DMS 273 (cell line): ENCODE measurements around the gene KNSTRN.

Experiments used
- DNase-seq: peaks from one replicate; lab custom pipeline; 2025; ENCODE audit not compliant: unreplicated experiment; lab: John Stamatoyannopoulos, UW

KNSTRN gene

DNA sequence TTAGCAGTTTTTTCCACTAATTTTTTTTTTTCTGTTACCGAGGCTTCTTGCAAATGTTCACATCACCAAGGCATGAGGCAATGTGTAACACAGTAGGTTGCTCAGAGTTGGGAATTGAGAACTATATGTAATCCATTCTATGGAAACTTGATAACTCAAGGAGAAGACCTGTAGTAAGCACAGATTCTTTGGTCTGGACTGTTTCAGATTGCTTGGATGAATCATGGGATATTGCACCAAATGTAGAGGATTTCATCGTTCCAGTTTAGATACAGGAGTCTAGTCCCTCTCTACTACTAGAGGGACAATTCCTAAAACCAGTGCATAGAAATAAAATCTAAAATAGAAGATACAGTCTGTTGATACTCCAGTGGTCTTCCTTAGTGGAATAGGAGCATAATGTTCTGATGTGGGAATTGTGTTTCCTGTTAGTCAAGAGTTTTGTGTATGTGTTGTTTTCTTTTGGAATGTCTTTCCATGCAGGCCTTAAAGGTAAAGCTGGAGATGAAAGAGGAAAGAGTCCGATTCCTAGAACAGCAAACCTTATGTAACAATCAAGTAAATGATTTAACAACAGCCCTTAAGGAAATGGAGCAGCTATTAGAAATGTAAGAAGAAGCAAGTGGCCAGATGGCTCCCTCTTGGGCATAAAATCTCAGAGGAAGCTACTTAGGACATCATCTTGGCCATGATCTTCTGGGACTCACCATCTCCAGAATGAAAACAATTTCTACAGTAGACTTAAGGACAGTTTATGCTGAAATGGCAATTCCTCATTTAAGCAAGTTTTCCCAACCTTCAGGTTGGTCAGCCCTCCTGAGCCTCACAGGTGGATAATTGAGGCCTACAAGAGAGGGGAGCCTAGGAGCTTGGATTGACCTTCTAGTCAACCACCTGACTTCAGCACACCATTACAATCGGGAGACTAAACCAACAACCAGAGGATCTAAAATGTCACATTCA lies 10.7 kb downstream of the KNSTRN start:
- no peak for DNase-seq

DNA sequence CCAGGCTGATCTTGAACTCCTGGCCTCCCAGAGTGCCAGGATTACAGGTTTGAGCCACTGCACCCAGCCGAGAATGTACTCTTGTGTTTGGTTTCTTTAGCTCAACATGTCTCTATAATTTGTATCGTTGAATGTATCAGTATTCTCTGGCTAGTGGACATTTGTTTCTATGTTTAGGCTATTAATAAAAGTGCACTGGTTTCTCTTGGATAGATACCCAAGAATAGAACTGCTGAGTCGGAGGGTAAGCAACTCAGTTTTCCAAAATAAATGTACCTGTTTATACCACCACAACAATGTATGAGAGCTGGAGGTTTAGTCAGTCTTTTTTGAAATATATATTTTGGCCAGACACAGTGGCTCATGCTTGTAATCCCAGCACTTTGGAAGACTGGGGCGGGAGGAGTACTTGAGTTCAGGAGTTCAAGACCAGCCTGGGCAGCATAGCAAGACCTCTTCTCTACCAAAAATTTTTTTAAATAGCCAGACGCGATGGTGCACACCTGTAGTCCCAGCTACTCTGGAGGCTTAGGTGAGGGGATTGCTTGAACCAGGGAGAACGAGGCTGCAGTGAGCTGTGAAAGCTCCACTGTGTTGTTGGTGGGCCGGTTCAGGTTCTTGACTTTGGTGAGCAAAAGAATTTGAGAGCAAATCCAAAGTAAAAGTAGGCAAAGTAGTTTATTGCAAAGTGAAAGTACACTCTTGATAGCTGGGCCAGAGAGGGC lies 15.3 kb downstream of the KNSTRN start:
- DNase-seq: no peak

DNA sequence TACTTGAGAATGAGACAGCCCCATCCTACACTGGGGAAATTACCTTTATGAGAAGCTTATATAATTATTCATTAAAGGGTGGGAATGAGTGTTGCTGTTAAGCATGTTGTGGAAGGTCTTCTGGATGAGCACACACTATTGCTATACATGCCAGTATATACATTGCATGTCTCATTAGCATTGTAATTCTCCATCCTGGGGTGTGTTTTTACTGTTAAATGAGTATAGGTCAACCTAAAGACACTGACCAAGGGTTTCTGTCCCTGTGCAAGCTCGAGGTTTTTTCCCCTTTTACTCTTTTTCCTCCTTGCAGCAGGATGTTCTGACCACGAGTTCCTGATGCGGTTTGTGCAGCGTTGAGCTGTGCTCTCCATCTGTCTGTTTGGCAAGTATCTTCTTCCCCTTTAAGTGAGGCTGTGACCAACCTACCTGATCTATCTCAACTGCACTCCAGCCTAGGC lies 15.9 kb downstream of the KNSTRN start:
- DNase-seq: peak; percentile 36

DNA sequence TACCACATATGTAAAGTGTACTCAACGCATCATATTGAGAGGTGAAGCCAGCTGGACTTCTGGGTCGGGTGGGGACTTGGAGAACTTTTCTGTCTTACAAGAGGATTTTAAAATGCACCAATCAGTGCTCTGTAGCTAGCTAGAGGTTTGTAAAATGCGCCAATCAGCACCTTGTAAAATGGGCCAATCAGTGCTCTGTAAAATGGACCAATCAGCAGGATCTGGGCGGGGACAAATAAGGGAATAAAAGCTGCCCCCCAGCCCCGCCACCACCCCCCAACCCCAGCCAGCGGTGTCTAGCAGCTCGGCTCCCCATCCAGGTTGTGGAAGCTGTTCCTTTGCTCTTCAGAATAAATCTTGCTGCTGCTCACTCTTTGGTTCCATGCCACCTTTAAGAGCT lies 16.8 kb downstream of the KNSTRN start:
- DNase-seq: no peak

DNA sequence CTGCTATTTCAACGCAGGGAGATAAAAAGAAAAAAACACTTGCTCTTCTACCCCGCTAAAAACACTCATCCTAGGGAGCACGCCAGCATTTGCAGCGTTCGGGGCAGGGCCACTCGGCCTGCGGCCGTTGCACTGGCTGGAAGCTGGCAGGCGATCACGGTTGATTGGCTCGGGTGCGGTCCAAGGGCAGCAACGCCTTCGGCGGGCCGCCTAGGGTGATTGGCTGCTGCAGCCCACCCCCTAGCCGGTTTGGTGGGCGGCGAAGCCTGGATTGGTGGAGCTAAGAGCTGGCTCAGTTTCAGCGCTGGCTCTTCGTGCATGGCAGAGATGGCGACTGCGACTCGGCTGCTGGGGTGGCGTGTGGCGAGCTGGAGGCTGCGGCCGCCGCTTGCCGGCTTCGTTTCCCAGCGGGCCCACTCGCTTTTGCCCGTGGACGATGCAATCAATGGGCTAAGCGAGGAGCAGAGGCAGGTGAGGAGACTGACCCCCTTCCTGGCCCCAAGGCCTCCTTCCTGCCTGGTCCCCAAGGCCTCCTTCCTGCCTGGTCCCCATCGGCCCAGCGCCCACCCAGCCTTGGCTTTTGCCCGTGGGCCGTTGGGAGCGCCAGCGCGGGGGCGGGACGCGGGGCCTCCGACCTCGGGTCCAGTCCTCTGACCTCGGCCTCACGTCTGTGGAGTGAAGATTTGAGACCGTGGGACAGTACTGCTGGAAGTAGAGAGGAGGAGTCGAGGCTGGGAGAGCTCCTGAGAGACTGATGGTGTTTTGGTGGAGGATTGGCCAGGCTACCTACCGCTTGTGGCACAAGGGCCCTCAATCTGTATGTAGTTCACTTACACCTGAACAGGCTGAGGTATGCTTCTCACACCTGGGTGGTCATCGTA lies 23.2 kb downstream of the KNSTRN start, which contains the start of gene IVD:
IVD (plus strand) TSS at position 295 of the 881 bp plus-strand sequence; CDS start at position 328, 33 bp downstream.
- peak; percentile 97 for DNase-seq

DNA sequence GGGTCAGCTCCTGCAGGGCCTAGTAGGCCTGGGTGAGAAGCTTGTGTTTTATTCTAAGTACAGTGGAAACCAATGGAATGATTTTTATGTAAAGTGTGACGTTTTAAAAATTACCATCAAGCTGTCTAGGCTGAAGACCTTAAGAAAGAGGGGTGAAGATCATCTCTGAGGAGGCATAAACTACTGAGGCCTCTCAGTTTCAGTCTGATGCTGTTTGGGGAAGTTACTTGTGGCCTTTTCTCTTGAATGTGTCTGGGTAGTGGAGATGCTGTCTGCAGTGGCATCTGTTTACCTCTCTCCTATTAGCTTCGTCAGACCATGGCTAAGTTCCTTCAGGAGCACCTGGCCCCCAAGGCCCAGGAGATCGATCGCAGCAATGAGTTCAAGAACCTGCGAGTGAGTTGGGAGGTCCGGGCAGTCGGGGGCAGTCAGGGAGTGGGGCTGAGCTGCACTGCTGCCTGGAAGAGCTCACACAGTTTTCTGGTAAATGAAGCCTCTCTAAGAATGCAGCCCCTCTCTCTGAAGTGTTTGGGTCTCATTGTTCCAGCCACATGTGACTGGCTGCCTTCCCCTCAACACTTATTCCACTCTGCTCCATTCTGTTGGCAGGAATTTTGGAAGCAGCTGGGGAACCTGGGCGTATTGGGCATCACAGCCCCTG lies 24.9 kb downstream of the KNSTRN start:
- no peak for DNase-seq

DNA sequence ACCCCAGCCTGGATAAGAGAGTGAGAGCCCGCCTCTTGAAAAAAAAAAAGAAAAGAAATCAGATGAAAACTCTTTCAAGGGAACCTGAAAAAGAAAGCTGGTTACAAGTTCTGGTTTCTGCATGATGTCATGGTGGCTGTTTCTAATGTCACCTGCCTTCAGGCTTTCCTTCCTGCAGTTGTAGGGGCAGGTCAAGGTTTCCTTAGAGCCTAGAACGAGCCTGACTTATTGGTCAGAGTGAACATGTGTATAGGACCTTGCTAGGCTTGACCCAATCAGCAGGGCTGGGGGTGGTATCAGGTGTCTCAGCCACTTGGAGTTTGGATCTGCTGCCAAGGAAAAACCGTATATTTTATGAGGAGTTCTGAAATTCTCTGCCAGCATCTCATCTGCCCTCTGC lies 26.8 kb downstream of the KNSTRN start:
- DNase-seq: no peak

DNA sequence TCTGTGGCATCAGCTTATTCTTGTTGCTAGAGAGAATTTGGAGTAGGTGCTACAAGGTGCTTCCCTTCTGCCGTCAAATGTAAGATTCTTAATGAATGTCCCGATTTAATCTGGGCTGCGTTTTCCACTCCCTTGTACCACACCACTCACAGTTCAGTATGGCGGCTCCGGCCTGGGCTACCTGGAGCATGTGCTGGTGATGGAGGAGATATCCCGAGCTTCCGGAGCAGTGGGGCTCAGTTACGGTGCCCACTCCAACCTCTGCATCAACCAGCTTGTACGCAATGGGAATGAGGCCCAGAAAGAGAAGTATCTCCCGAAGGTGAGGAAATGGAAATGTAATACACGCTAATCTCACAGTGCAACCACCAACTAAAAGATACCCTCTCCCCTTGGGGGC lies 28.0 kb downstream of the KNSTRN start:
- no peak for DNase-seq

DNA sequence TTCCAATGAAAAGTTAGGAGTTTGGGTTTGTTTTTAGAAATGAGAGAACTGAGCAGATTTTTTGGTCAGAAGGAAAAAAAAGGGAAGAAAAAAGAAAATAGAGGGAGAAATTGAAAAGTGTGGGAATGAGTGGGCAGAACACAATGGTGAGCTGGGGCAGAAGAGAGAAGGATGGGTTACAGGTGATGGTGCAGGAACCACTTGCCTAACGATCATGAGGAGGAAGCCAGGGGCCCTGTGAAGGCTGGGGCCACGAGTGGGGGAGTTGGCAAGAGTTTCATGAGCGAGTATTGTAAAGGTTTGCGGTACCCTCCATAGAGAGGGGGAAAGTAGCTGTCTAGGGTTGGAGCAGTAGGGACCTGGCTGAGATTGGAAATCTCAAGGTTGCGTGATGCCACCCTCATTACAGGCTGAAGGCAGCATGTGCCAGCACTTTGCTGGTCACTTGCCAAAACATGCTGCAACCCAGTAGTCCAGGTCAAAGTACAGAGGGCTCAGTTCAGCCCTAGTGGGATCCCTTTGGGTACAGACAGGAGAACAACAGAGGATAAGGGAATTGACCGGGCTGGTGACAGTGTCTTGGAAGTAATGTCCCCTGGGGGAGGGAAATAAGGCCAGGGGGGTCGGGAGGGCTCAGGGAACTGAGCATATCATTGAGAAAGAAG lies 29.7 kb downstream of the KNSTRN start:
- DNase-seq: no peak

DNA sequence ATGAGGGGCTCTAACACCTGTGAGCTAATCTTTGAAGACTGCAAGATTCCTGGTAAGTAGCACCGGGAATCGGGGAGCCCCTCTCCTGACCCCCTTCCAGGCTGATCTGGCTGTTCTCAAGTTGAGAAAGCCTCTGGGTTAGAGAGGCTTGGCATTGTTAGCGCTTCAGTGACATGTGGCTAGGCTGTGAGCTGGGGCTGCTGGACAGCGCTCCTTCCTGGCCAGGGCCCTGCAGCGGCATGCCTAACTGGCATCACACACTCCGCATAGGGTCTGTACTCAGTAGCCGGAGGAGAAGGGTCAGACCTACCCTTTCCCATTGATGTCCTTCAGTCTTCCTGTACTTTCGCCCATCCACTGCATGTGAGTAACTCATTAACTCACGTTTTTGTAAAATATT lies 30.5 kb downstream of the KNSTRN start:
- no peak for DNase-seq

DNA sequence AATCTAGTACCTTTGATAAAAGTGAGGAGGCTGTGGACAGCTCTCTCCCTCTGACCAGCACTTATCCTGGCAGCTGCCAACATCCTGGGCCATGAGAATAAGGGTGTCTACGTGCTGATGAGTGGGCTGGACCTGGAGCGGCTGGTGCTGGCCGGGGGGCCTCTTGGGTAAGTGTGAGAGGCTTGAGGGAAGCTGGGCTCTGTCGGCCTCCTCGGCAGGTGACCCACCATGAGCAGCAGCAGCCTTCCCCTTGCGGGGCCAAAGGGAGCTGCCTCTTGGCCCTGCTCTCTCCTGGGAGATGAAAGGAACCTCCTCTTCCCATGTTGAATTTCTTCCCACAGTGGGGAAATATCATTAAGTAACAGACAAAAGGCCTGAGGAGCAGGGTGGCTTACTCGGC lies 32.3 kb downstream of the KNSTRN start:
- no peak for DNase-seq

DNA sequence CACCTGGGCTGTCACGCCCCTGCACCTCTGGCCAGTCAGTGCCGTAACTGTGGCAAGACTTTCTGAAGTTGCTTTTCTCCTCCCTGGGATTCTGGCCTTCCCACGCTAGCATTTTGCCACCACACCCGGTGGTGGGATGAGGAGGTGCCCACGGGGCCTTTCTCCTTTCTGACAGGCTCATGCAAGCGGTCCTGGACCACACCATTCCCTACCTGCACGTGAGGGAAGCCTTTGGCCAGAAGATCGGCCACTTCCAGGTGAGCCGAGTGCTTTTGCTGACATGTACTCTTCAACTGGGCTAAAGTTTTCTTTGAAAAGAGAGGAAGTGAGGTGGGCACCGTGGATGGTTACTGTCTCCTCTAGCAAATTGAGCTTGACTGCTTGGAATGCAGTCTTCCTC lies 32.7 kb downstream of the KNSTRN start:
- DNase-seq: no peak

DNA sequence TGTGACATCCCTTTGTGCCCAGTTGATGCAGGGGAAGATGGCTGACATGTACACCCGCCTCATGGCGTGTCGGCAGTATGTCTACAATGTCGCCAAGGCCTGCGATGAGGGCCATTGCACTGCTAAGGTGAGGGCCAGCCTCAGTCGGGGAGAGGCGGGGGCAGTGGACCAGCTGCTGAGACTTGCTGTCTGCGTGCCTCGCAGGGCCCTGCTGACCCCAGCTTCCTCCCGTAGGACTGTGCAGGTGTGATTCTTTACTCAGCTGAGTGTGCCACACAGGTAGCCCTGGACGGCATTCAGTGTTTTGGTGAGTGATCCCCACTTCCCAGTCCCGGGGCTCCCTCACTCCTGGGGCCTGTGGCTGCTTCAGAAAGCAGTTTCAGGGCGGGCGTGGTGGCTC lies 33.5 kb downstream of the KNSTRN start:
- DNase-seq: no peak

DNA sequence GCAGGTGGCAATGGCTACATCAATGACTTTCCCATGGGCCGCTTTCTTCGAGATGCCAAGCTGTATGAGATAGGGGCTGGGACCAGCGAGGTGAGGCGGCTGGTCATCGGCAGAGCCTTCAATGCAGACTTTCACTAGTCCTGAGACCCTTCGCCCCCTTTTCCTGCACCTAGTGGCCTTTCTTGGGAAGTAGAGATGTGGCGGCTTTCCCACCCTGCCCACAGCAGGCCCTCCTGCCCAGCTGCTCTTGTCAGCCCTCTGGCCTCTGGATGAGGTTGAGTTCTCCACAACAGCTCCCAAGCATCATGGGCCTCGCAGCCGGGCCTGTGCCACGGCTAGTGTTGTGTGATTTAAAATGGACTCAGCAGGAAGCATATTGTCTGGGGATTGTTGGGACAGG lies 35.6 kb downstream of the KNSTRN start:
- DNase-seq: no peak

DNA sequence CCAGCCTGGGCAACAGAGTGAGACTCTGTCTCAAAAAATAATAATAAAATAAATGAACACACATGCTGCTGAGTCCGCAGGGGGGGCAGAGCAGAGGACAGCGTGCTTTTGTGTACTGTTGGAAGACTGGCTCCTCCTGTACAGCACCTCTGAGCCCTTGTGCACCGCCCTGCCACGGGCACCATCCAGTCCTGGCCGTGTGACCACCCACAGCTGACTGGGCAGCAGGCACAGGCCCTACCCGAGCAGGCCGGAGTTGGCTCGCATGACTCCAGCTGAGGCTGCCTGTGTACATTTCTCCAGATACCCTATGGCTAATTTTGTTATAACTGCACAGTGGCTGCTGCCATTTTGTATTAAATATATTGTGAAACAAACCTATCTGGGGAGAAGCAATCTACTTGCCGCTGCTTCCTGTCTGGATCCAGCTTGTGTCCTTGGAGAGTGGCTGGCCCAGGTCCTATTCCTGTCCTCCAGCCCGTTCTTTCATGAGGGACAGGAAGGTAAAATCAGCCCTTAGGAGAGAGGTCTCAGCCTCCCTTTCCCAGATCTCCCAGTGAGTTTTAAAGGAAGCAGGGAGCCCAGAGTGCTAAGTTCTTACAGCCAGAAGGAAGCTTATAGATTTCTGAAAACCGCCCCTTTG lies 37.7 kb downstream of the KNSTRN start:
- DNase-seq: peak; percentile 40

DNA sequence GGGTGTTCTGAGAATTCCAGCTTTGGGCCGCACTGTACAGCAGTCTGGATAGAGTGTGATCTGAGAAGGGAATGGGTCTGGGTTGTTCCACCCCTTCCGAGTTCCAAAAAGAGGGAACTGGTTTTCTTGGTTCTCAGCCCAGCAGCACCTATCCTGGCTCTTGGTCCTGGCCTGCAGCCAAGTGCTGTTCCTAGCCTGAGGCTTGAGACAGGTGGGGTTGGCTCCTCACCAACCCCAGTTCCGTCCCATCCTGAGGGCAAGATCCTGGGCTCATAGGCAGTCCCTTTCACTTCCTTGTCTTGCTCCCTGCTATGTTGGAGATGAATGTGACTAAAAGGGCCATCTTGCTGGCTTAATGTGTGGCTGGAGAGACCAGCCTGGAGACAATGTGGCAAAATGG lies 38.3 kb downstream of the KNSTRN start:
- peak; percentile 60 for DNase-seq

DNA sequence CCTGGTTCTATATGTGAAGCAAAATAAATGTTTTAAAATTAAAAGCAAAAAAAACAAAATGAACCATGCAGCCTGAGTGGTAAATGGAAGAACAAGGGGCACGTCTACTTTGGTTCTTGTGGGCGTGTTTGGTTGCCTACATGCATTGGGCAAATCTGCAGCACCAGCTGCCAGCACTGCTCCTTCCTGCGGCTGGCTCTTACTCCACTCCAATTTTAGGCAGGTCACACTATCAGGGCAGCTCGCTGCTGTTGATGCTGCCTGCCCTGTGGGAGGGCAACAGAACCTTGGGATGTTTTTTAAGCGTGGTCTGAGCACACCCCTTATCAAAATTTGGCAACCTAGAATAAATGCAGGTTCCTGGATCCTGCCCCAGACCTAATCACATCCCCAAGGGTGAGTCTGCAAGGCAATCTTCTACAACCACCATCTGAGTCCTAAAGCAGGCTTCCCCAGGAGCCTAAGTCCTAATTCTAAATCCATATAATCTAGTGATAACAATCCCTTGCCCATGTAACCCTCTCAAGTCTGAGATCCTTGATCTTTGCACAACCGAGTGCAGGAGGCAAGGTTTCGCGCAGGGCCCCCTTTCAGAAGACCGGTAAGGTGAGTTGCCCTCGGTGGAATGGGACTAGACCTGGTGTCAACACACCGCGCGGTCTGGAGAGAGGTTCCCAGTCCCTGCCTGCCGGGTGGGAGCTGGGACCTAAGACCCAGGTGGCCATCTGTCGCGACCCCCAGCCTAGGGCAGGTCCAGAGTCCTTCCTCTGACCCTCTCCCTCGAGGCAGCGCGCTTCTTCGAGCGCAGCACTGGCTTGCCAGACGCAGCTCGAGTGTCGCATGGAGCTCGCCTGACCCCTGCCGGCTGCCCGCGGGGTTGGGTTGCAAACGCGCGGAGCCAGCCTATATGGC lies 39.0 kb downstream of the KNSTRN start:
- DNase-seq: peak; percentile 86

DNA sequence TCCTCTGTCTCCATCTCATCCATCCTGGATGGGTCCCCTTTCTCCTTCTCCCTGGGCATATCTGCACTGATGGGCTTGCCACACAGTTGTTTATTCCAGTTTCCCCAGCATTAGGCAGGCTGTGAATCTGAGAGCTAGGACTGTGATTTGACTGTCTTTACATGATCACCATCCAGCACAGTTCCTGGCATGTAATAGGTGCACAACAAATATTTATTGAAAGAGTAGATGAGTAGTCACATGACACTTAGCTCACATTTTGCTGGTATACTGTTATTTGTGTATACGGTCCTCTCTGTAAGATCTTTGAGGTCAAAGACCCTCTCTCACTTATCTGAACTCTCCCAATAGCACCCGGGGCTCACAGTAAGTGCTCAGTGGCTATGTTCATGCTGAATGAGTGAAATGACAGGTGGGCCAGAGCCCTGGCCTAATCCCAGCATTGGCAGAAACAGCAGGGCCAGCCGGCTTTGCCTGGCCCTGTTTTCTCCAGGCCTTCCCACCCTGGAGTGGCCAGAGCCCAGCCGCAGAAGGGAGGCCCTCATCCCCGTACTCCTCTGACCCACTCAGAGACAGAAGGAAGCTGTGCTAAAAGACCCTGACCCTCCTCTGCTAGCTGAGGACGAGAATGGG lies 42.1 kb downstream of the KNSTRN start:
- no peak for DNase-seq
